ENCODE results near the gene ACVR1.
"Not testable (repeated sequence)": the region's sequence is repeated elsewhere in the genome, so short reads cannot be mapped to it uniquely, and the experiment has no call there.

Gene ACVR1

DNA sequence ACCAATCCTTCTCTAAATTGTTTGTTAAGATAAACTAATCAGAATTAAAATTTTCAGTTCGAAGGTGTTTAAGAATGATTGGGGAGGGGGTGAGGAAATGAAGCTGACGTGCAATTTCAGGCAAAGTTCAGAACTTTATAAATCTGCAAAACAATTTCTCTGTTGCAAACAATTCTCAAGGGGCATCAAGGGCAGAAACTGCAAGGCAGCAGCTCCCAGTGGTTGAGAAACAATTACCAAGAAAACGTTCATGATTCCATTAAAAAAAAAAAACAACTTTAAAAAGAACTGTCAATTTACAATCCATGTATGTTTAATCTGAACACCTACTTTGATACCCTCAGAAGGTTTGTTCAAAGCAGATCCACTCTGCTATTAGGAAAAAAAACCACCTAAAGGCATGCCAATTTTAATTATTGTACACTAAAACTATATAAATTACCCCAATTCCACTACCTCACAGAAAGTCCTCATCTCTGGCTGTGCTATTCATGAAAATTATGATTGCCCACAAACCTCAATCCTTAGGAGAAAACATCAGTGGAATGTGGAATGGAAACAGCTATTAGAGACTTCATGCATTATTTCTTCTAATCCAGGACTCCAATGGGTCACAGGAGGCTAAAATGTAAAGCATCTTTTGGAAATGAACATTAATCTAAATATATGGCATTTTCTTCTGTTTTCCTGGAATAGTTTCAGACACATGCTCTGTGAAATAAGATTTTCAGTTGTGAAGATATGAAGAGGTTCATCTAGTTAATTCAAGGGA lies 127.6 kb downstream of the ACVR1 start:
- no peak for DNase-seq

DNA sequence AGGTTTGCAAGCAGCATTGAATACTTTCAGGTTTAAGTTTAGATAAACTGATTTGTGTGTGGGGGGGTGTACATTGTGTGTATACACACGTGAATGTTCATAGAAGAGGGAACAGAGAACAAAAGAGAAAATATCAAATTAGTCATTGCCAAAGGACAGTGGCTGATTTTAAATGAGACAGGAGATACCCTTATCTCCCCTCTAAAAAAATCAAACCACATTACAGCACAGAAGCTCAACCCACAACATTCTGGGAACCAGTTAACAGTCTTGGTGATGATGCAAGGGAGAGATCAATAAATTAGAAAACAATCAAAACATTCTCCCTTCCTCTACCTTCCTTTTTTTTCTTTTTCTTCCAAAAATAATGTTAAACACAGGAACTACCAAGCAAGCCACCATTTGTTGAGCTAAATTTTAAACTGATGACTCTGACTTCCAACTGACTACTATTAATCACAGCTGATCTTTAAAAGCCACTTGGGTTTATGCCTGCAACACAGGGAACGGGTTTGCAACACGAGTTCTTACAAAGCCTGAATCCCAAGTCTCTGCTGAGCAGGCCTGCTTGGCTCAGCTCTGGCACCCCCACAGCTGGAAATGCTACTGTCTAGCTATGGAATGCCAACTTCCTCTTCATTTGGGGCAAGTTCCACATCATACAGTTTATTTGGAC lies 128.3 kb downstream of the ACVR1 start:
- DNase-seq = no peak

DNA sequence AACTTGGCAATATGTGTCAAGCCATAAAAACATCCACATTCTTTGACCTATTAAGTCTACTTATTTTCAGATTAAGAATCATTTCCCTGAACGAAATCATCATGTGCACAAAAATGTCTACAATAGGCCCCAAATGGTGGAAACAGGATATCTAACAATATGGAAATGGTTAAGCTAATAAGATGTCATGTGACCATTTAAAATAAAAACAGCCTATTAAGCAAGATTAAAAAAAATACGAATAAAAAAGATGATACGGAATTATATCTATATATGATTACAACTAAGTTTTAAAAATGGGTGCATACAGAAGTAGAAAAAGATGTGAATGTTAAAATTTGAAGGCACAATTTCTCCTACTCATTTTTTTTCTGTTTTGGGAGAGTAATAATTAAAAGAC lies 128.8 kb downstream of the ACVR1 start:
- DNase-seq = no peak

DNA sequence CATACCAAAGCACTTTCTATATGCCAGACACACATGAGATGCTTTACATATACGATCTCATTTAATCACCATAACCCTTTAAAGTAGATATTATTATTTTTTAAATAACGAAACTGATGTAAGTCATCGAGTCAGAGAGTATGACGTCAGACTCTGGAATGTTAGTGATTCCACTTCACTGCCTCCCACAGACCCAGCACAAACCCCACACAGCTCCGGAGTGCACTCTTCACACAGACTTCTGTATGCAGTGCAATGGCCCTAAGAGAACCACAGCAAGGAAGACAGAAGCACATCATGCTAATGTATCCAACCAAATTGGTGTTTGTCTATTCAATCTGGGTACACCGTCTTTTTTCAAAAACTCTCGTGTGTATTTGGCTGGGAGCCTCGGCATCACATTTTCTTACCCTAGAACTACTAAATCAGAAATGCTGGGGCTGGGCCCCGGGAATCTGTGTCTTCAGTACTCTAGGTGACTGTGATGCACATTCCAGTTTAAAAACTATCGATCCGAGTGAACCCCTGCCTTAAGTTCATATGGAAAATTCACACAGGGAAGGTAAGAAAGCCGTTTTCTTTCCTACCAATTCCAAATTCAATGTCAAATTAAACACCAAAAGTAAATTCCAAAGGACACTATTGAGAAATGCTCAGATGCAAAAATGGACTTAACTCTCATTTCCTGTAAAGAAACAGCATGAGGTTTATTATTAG lies 129.7 kb downstream of the ACVR1 start:
- DNase-seq = no peak

DNA sequence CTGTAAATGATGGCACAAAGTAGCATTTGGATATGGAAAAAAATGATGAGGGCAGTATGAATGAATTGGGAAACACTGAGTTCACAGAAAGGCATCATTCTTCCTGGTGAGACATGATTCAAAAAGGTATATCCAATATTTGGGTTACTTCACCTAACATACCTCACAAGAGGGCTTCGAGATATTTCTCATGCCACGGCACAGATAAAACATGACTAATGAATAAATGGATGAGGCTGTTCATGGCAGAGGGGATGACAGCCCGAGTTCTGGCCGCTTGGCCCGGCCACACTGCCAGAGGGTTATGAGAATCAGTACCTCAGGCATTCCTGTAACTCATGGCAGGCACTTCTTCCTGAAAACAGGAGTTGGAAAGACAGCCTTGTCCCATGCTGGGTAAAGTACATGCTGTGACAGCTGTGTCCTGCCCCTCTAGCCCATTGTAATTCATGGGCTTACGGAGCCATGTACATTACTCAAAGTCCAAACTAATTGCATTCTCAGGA lies 131.5 kb downstream of the ACVR1 start:
- DNase-seq = no peak

DNA sequence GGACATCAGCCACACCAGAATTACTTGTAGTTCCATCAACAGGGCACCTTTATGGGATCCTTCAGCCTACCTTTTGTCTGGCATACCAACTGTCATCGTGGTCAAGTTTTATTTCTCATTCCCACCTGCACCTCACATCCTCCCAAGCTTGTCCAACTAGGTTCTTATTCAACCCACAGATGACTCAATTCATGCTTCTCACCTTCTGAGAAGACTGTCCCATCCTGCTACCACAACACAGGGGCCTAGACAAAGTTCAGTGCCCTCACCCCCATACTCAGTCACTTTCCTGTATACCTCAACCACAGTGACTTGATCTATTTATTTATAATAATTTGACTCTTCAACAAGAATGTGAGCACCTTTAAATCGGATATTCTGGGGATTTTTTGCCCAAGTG lies 133.1 kb downstream of the ACVR1 start:
- DNase-seq = no peak

DNA sequence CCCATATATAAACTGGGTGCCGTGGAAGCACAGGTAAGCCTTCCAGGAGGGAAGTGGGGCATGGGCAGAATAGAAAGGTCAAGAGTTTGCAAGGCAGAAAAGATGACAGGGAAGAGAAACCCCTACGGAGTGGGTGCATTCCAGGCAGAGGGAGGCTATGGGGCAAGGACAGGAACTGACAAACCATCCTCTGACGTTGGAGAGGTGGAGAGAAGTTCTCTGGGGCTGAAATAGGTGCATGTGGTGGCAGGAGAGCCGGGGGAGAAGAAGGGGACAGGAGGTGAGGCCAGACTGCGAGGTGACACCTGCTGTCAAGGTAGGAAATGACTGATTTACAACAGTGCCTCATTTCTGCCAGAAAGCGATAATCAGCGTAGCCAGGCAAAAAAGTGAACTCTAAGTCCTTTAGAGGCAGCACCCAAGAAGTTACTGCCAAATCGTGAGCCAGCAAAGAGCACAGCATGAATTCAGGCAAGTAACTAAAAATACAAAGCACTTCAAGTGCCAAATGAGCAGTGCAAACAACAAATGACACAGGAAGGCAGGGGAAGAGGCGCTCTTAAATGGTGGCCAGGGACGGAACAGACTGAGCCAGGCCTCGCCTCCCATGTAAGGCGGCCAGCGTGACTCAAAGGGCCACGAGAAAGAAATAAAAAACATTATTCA lies 134.2 kb downstream of the ACVR1 start:
- DNase-seq = no peak

DNA sequence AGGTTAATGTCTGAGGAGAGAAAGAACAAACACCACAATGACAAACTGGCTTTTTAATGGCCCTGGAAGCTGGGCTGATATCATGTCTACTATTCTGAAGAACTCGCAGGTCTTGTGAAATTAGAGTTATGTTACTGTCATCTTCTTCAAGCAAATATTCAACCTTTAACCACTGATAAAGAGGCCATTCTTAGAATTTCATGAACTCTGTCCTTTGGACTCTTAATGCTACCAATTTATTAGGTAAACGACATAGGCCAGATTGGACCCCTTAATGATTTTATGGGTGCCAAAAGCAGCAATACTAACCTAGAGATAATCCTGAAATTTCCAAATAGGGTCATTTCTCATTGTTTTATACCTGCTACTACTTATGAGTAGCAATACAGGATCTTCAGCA lies 138.5 kb downstream of the ACVR1 start:
- DNase-seq = no peak

DNA sequence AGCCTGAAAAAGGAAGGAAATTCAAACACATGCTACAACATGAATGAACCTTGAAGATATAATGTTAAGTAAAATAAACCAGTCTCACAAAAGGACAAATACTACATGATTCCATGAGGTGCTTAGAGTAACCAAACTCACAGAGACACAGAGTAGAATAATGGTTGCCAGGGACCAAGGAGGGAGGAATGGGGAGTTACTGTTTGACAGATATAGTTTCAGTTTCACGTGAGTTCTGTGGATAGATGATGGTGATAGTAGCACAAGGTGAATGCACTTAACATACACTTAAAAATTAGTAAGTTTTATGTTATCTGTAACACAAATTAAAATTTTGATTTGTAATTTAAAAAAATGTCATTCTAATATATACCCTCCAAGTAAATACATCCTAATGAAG lies 140.6 kb downstream of the ACVR1 start:
- no peak for DNase-seq

DNA sequence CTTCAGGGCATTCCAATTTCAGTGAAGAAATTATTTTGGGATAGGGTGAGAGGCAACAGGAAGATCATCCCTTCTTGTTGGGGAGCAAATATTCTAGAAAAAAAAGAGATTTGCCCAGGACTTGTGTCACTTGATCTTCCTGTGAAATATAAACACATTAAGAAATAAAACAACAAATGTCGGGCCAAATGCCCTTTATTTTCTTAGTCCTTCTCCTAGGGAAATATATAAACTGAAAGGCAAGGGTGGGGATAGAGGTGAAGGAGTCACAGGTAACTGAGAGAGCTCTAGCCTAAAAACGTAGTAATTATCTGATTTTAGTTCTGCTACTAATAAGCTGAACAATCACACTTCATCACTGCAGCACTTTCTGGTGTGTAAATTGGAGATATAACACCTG lies 142.9 kb downstream of the ACVR1 start:
- no peak for DNase-seq

DNA sequence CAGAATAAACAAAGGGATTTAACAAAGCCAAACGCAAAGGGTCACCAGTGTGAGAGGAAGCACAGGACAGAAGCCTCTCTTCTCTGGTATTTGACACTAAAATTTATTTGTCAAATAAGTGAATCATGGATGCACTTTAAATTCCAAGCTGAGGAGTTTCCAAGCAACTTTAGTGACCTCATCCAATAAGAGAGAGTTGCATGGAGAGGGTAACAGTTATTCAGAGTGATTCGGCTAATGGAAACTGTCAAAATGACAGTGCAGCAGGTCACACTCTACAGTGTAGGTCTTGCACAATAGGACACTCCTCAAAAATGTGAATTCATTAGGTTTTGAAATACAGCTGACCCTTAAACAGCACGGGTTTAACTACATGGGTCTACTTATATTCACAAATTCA lies 143.5 kb downstream of the ACVR1 start:
- no peak for DNase-seq

DNA sequence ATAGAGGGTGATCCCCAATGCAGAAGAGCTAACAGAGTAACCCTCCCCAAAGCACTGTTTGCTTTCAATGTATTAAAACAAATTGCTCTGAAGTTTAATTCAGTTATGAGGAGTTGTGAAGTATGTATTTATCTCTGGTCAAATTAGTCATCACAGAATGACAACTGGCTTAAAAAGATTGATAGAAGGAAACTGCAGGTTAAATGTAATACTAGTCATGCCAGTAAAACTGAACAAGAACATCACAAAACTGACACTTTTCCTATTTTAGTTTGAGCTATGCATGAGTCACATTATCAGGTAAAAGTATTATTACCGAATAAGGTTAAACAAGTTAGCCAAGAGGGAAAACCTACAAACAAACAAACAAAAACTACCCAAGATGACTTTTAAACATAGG lies 148.4 kb downstream of the ACVR1 start:
- no peak for DNase-seq

DNA sequence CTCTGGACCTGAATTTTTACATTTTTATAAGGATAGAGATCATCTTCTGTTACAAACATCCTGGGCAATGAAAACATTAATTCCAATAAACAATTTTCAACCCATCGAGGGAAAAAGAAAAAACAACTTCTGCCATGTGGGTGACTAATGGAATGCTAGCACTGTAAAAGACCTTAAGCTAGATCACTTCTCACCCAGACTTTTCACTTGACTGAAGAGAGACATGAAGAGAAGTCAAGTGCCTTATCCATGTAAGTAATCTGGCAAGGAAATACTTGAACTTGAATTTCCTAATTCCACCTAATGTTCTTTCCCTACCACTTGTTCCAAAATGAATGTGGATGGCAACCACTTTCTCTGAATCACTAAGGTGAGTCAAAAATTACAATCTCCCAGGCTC lies 149.2 kb downstream of the ACVR1 start:
- DNase-seq = no peak

DNA sequence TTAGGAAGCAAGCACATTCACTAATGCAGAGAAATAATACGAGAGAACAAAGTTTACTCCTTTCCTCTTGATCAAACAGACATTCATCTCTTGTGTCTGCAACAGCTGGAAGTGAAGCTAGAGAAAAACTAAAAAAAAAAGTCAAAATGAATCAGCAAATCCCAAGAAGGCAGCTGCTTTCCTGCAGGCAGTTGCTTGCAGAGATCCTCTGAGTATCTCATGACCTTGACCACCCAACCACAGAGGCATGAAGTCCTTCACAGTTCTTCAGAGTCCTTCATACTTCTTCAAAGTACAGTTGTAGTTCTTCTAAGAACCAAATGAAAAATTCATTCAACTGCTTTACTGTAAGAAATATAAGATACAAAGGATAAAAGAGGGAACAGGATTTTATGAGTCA lies 150.3 kb downstream of the ACVR1 start:
- DNase-seq = no peak

DNA sequence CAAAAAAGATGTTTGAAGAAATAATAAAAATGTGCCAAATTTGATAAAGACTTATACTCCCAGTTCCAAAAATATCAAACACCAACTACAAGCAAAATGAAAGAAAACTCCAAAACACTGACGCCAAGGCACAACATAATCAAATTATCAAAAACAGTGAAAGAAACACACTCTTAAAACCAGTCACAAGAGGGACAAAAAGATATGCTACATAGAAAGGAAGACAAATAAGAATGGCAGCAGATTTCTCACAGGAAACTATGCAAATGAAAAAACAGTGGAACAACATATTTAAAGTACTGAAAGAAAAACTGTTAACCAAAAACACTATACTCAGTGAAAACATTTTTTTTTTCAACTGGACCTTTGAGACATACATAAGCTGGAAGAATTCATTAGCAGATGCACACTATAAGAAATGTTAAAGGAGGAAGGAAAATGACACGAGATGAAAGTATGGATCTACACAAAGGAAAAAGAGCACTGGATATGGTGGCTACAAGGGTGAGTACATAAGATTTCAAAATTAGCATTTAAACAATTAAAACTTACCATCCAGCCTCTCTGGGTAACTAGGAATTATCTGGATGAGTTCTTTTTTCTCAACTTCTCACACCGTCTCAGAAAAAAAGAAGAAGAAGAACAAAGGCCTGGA lies 153.4 kb downstream of the ACVR1 start:
- no peak for DNase-seq

DNA sequence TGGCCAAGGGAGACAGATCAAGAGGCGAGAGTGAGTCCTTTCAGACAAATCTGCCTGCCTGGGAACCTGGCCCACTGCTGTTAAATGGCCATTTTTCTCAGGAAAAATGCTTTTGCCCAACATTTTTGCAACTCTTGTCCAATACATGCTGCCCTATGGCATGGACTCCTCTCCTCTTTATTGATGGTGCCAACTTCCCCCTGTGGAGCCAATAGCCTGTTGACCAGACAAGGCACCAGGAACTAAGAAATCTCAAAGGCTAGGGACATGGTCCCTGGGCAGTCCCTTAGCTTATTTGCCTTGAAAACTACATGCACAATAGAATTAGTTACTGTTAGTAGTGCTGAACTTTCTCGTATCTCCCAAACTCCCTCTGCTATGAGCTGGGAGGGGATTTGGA lies 155.6 kb downstream of the ACVR1 start:
- no peak for DNase-seq

DNA sequence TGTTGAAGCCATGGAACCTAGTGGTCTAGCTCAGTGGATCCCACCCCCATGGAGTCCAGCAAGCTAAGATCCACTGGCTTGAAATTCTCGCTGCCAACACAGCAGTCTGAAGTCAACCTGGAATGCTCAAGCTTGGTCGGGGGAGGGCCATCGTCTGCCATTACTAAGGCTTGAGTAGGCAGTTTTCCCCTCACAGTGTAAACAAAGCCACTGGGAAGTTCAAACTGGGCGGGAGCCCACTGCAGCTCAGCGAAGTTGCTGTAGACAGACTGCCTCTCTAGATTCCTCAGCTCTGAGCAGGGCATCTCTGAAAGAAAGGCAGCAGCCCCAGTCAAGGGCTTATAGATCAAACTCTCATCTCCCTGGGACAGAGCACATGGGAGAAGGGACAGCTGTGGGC lies 171.5 kb downstream of the ACVR1 start:
- DNase-seq = not testable (repeated sequence)

DNA sequence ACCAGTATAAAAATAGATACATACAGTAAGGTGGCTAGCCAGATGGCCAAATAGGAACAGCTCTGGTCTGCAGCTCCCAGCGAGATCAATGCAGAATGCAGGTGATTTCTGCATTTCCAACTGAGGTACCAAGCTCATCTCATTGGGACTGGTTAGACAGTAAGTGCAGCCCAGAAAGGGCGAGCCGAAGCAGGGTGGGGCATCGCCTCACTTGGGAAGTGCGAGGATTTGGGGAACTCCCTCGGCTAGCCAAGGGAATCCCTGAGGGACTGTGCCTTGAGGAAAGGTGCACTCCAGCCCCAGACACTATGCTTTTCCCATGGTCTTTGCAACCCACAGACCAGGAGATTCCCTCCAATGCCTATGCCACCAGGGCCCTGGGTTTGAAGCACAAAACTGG lies 172.0 kb downstream of the ACVR1 start:
- DNase-seq = not testable (repeated sequence)

DNA sequence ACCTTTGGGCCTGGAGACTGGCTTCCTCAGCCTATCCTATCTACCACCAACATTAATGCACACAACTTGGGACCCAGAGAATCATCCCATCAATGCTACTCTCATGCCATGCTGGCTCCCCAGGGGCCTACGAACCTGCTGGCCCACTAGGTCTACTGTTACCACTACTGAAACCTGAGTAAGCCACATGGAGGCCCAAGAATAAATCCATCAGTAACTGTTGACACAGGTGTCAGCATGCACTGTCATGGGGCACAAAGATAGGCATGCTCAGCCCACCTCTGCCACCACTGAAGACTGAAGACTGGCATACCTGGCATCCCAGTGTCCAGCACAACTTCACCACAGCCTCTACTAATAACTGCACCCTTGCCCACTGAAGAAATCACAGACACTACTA lies 176.3 kb downstream of the ACVR1 start:
- DNase-seq = no peak

DNA sequence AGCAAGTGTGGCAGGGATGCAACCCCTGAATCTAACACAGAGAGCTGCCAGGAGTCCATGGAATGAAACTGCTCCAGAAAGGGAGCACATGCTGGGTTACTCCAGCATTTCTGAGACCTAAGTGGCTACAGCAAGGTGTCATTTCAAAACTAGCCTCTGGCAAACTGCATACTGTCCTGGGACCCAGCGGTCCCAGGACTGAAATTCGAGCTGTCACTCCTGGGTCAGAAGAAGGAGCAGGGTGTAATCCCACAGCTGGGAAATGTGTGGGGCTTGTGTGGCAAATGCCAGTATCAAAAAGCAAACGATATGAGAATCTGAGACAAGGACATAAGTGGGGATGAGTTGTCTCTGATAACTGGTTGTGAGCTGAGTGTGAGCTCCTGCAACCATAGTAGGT lies 177.1 kb downstream of the ACVR1 start:
- no peak for DNase-seq

DNA sequence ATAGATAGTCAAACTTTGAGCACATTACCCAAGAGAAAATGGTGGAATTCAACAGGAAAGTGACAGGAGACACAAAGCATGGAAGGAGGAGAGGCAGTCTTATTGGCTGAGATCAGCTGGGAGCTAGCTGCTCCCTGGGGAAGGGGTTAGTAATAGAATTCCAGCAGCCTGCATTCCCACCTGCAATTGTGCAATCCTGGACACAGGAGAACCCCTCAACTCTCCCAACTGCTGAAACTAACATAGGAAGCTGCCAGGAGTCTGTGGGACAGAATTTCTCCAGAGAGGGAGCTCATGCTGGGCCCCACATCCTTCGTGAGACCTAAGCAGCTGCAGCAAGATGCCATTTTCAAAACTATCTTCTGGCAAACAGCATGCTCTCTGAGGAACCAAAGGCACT lies 177.7 kb downstream of the ACVR1 start:
- no peak for DNase-seq

DNA sequence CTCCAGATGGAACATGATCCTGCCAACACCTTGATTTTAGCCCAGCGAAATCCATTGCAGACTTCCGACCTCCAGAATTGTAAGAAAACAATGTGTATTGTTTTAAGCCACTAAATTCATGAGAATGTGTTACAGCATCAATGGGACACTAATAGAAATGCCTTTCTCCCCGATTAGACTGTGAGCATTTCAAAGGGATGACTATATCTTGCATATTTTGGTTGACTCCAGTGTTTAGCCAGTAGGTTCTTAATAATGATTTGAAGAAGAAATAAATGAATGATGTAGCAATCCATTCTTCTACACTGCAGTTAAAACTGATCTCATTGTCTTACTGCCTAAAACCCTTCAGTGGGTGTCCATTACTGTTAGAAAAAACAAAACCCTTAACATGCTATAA lies 180.1 kb downstream of the ACVR1 start:
- no peak for DNase-seq

DNA sequence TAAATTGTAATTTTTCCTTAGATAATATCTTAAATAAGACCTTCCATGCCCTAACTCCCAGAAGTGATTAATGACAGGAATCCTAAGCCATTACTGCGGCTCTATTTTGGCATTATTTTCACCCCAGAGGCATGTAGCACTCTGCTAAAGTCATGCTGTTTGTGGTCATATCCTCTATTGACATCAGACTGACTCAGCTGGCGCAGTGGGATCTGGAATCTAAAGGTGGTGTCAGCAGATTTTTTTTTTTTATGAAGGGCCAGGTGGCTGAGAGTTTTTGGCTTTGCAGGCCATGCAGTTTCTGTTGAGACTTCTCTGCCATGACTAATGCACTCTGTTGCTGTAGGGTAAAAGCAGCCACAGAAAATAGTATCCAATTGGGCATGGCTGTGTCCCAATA lies 183.4 kb downstream of the ACVR1 start:
- DNase-seq = no peak
